ENCODE data around the gene KAZN. TPM values are rescaled to one million over a fixed set of nuclear protein-coding genes. Genes with fewer than 3 reads are reported as not detected.

Gene KAZN
- total RNA-seq, 1 experiment from 2014 or later, result 7.7 TPM

DNA sequence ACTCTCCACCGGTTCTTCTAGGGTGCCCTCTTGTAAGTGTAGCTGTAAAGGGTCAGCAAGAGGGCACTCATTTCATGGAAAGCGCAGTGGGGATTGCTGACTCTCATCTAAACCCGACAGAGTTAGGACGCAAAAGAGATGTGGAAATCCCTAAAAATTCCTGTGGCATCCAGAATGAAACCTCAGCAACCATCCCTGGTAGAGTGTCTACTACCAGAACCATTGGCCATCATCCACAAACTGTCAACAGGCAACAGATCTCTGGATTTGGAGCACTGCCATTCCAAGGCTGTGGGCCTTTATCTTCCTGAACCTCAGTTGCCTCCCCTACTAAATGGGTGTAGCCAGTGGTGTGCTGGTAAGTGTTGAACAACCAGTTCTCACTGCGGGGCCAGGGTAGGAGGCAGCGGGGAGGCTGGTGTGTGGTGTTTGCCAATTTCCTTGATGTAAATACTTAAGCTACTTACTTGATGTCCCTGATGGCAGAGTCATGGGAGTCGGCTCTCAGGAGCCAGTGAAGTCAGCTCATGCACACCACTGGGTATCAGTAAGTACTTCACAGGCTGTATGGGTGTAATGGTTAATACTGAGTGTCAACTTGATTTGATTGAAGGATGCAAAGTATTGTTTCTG, 195.8 kb downstream of the KAZN start:
- no peak for DNase-seq (ENCODE audit: low read depth)

DNA sequence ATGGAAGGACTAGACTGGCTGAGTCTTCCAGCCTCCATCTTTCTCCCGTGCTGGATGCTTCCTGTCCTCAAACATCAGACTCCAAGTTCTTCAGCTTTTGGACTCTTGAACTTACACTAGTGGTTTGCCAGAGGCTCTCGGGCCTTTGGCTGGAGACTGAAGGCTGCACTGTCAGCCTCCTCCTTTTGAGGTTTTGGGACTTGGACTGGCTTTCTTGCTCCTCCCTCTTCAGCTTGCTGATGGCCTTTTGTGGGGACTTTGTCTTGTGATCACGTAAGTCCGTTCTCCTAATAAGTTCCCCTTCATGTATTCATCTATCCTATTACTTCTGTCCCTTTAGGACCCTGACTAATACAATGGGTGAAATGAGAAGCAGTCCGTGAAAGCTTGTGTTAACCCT, 196.4 kb downstream of the KAZN start:
- no peak for DNase-seq (ENCODE audit: low read depth)

DNA sequence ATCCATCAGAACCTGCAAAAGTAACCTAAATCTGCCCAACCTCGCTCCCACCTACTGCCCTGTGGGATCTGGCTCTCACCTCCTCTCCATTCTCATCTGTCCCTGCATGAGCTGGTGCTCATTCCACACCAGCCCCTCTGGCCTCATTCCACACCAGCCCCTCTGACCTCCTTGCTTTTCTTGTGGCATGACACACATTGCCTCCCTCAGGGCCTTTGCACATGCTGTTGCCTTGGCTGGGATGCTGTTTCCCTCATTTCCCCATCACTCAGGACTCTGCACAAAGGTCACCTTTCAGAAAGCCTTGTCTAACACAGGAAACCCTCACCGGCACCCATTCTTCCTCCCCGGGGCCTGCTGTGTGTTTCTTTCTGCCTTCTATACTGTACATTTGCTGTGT, 197.1 kb downstream of the KAZN start:
- DNase-seq (ENCODE audit: low read depth), result no peak

DNA sequence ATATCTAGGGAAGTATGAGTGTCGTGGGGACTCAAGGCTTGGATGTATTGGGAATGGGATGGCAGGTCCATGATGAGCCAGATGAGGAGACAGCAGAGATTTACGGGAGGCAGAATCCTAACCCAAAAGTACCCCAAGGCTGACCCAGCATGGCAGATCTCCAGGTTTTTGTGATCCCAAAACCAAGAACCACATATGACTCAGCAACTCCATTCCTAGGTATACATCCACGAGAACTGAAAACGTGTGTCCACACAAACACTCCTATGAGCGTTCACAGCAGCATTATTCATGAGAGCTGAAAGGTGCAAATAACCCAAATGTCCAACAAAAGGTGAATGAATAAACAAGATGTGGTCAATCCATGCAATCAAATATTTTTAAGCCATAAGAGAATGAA, 201.5 kb downstream of the KAZN start:
- DNase-seq (ENCODE audit: low read depth), result no peak

DNA sequence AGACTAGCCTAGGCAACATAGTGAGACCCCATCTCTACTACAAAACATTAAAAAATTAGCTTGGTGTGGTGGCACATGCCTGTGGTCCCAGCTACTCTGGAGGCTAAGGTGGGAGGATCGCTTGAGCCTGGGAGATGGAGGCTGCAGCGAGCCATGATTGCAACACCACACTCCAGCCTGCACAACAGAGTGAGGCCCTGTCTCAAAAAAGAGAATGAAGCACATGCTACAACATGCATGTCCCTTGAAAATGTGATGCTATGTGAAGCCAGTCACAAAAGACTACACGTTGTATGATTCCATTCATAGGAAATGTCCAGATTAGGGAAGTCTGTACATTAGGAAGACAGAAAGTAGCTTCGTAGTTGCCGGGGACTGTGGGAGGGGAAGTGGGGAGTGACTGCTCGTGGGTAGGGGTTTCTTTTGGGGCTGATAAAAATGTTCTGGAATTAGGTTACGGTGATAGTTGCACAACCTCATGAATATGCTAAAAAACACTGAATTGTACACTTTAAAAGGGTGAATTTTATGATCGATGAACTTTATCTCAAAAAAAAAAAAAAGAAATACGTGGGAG, 202.1 kb downstream of the KAZN start:
- DNase-seq (ENCODE audit: low read depth), result no peak

DNA sequence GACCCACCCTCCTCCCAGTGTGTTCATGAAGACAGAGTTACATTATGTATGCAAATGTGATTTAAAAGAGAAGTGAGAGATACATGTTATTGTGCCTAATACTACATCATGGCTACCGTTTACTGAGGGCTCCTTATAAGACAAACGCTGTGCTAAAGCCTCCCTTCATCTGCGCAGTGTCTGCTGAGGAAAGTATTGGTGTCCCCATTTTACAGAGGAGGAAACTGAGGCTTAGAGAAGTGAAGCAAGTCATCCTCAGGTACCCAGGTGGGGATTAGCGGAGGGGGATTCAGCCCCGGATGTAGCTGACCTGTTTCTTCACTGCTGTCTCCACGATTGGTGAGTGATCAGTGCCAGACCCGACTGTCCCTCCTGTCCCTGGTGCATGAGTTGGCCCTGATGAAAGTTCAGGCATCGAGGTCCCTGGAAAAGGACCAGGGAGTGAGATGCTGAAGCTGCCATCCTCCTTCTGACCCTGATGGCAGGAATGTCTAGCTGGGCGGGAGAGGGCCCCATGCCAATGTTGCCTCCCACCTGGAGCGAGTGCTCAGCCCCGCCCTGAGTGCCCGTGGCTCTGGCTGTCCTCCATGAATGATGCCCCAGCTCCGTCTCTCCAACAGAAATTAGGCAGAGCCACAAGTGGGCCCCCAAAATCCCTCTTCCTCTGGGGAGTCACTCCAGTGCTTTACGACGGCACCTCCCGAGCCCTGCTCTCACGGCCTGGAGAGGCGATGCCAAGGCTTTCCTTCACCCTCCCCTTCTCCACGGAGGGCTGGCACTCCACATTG, 204.7 kb downstream of the KAZN start:
- no peak for DNase-seq (ENCODE audit: low read depth)

DNA sequence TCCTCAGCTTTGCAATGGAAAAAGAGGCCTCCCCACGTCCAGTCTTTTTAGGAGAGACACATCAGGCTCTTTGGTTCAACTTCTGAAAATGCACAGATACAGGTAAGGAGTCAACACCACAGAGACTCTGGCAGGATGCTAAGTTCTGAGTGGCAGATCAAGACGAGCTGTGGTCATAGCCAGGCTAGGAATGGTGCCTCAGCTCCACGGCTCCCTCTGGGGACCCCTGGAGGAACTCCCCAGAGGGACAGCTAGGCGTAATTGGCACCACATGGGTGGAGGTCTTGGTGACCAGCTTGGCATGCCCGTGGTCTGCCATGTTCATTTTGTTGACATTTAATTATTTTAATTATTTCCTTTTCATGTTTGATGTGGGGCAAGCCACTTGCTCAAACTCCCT, 206.1 kb downstream of the KAZN start:
- no peak for DNase-seq (ENCODE audit: low read depth)

DNA sequence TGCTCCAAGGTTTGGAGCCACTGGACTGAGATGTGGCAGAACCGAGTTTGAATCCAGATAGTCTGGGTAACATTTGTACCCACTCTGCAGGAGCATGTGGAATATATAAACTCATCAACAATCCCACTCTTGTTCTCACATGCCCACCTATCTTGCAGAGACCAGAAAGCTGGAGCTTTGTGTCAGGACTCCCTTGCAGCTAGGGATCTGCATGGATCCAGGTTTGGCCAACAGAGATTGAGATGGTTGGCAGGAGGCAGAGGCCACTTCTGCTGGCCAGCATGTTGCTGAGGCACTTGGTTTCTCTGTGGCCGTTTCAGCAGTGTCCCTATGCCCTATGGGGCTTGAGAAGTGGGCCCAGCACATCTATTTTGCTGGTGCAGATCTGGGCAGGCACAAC, 208.3 kb downstream of the KAZN start:
- DNase-seq (ENCODE audit: low read depth), result no peak

DNA sequence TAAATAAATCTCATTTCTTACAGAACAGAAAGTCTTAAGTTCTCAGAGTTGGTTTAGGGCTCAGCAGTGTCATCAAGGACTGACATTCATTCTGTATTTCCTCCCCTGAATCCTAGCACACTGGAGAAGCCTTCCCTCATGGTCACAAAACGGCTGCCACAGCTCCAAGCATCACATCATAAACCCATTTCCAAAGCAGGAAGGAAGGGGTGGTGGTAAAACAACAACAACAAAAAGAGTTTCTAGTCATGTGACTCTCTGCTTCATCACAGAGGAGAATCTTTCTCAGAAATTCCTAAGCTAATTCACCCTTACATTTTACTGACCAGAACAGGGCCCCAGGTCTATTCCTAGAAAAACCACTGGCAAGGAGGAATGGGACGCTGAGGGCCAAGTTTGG, 210.3 kb downstream of the KAZN start:
- no peak for DNase-seq (ENCODE audit: low read depth)

DNA sequence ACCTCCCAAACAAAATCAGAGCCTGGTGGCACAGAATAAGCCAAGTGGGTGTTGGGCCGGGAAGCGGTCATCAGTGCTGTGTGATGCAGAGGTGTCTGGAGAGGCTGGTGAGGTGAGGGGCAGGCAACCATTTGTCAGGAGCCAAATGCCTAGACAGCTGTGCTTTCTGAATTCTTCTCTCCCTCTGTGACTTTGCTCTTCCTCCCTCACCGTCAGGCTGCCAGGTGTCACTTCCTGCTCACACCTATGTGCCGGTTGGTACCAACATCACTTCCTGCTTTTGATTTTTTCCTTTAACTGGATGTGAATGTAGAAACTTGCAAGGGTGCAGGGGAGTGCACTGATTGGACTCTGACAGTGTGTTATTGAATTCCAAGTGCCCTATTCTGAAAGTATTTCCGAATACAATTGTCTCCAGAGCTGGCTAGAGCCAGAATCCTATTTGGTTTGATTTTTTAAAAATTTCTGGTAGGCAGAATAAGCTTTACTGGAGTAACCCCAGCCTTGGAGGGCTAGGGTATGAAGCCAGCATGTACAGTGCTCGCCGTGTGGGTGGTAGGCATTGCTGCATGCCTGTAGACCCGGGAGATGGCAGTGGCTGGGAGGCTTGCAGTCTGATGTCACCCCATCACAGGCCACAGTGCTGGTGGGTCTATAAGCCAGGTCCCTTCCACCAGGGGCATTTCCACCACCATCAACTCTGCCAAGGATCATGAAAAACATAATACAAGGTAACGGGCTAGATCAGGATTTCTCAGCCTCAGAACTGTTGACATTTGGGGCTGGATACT, 210.9 kb downstream of the KAZN start:
- DNase-seq (ENCODE audit: low read depth), result no peak

DNA sequence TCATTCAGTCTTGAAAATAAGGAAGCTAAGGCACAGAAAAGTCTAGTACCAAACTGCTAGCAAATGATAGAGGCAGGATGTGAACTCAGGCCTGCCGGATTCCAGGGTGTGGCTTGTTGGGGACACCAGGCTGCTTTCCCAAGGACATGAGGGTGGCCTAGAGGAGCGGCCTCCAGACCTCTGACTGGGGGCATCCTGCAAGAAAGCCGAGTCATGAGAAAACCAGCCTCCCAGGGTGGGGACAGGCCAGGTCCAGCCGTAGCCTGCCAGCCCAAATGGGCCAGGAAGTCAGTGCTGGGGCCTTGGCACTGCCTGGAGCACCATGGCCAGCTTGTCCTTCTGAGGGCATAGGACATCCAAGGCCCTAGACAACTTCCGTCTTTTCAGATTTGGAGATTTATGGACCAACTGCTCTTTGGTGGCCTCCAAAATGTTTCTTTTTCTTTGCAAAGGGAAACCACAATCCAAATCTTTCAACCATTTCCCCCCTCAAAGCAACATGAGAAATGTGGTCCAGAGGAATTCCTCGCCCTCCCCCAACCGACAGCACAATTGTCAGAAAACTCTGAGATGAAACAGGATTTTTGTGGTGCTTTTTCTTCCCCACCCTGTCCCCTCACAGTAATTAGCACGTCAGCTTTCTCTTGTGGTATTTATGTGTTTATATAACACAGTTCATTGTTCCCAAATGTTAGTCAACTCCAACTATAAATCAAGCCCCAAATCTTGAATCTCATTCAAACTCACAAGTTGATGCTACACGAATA, 212.3 kb downstream of the KAZN start:
- no peak for DNase-seq (ENCODE audit: low read depth)

DNA sequence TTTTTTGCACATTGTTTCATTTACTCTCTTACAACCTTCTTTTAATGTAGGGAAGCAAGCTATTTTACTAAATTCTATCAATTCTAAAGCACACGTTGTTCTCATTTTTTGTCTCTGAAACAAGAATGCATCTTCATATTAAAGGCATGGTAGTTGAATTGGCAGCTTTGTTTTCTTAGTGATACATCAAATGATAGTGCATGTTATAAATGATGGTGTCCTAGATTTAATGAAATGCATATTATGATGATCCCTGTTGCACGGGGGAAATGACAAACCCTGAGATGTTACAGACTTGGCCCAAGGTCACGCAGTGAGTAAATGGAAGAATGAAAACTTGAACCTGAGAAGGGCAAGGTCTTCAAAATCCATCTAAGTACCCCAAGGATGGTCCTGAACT, 213.1 kb downstream of the KAZN start:
- no peak for DNase-seq (ENCODE audit: low read depth)

DNA sequence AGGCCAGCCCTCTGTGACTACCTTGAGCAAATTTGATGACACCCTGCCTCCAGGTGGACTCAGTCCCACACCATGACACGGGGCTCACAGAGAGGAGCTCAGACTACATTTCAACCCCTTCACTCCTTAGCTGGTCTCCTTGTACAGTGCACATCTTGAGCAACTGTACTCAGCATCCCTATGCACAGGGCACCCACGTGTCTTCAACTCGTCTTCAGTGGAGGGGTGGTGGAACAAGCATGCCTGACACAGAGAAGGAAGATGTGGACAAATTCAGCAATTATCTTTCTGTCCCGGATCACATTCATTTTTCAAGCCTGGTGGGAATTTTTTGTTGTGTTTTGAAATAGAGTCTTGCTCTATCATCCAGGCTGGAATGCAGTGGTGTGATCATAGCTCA, 213.7 kb downstream of the KAZN start:
- no peak for DNase-seq (ENCODE audit: low read depth)

DNA sequence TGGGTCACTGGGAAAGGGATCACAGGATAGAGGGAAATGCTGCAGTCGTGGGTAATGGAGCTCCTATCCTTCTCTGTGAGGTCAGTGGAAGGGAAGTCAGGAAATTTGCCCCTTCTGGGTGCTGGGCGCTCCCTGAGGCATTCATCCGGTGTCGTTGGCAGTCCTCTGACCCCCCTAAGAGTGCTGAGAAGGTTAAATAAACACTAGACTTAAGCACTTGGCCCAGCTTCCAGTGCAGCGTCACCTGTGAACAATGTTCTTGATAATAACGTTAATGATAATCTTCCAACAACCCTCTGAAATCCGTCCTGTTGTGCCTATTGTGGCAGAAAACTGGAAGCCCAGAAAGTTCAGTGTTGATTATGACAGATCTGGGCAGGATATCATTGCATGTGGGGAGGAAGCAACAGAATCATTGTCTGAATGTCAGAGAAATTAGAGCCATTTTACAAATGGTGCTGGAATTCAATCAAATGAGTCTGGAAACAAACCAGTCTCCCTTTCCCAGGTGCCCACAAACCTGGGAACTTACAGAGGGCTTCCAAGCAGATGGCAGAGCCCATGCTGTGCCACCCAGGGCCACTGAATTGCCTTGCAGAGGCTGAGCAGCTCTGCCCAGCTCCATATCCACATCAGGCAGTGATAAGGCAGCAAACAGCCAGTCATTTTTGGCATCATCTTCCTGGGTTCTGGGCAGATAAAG, 216.8 kb downstream of the KAZN start:
- DNase-seq (ENCODE audit: low read depth), result no peak

DNA sequence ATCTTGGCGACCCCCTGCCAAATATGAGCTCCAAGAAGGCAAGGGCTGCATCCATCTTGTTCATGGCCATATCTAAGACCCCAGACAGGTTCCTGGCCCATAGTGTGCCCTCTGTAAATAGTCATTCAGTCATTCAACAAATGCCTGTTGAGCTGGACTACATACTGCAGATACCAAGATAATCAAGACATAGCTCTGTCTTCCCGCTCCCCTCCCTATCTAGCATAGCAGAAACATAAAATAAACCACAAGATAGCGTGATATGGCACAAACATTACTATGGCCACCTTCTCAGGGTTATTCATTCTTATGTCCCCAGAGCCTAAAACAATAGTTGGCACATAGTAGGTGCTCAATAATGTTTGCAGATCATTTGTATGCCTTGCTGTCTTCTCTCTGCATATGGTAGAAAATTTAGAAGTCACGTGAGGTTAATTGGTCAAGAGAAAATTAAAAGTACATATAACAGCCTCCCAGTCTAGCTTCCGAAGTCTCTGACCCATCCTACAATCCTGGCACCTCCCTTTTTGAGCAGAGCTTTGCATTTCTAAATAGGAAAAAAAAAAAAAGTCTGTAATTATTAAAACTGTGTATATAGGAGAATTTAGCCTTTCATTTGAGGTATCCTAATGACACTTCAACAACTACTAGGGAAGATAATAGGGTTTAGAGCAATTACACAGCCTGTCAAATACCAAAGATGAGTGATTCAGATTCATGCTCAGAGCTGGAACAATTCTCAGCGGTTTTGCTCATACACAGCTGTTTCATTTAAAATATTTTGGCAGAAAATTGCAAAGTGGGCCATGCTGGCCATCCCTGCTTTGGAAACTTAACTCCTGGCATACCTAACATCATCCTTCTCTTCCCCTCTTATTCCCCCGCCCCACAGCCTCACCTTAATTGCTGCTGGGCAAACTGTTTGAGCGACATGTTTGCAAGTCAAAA, 219.0 kb downstream of the KAZN start:
- no peak for DNase-seq (ENCODE audit: low read depth)

DNA sequence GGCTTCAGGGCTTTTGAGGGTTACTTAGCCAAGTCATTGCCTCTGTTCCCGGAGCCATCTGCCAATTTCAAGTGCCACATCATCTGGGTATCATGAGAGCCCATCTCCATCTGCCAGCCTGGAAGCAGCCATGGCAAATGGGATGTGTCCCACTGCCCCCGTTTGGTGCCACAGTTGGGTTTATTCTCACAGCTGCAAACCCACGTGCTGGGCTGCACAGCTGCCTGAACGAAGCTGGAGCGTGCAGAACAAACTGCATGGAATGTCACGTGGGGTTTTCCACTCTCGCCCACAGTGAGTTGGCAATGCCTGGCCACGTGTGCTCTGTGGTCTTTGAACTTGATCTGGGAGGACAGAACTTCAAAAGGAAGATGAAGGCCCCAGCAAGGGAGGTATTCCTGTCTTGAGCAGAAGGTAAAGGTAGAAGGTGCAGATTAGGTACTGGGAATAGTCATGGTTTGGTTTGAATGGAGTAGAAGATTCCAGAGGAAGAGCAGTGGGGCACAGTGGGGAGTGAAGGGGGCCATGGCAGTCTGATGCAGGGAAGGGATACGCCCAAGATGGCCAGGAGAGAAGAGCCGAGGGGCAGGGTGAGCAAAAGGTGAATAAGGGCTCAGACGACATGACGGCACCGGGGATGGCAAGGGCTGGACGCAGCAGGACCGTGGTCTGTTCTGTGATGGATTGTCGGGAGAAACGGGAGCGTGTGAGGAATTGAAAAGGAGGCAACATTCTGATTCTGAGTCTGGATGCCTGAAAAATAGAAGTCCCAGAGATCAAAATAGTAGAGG, 222.0 kb downstream of the KAZN start:
- no peak for DNase-seq (ENCODE audit: low read depth)

DNA sequence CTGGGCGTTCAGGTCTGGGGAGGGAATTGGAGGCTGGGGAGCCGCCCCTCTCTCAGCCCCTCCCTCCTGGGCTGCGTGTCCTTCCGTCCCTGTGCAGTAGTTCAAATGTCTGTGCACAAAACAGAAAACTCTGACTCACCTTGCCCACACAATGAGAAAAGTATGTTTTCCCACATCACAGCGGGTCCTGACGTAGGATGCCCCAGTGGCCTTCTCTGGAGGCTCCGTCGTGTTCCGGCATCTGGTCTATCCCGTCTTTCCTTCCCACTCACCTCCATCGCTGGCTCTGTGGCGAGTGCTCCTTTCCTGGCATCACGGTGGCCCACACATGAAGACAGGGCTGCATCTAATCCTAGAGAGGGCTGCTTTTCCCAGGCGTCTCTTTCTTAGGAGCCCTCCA, 224.0 kb downstream of the KAZN start:
- no peak for DNase-seq (ENCODE audit: low read depth)

DNA sequence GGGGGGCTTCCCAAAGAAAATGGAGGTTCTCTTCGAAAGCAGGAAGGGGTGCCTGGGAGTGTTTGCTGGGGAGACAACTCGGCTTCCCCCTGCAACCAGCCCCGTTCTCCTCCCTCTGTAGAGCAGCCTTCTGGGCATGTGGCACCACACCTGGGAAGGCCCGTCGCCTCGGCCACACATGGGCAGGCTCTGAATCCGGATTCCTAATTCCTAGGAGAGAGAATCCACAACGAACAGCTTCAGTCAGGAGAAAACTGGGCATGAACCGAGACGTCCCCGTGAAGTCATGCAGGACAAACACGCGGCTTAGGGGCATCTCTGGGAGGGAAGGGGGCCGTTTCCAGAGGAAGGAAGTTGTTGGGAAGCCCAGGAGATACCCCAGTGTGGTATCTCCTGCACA, 224.5 kb downstream of the KAZN start:
- no peak for DNase-seq (ENCODE audit: low read depth)
